T-helper 1 cell treated with Interleukin-12 subunit alpha and Interleukin-12 subunit beta and Interleukin-4 antibody, amounts not matched to agents 30 μg/mL and 1 μg/mL, for 36 hours (primary cell): ENCODE results near the gene C1orf210.
A peak's percentile ranks its signal among the peaks of the same experiment; 100 is the strongest.

Source experiments
- H3K27ac Mint-ChIP-seq: one replicate; pipeline ENCODE4 v1.8.0; 2021; ENCODE audit warnings: mild to moderate bottlenecking, mixed read lengths
- H3K27me3 Mint-ChIP-seq: one replicate; pipeline ENCODE4 v1.8.0; 2021; ENCODE audit warnings: low read depth, mixed read lengths
- H3K36me3 Mint-ChIP-seq: one replicate; pipeline ENCODE4 v1.8.0; 2021; ENCODE audit warnings: low read depth, mixed read lengths
- H3K4me1 Mint-ChIP-seq: one replicate; pipeline ENCODE4 v1.8.0; 2021; ENCODE audit warnings: low read depth, mixed read lengths
- H3K4me3 Mint-ChIP-seq: one replicate; pipeline ENCODE4 v1.8.0; 2021; ENCODE audit warnings: mild to moderate bottlenecking, moderate library complexity, mixed read lengths
- H3K9me3 Mint-ChIP-seq: one replicate; pipeline ENCODE4 v1.8.0; 2021; ENCODE audit warnings: mixed read lengths

Gene C1orf210

DNA sequence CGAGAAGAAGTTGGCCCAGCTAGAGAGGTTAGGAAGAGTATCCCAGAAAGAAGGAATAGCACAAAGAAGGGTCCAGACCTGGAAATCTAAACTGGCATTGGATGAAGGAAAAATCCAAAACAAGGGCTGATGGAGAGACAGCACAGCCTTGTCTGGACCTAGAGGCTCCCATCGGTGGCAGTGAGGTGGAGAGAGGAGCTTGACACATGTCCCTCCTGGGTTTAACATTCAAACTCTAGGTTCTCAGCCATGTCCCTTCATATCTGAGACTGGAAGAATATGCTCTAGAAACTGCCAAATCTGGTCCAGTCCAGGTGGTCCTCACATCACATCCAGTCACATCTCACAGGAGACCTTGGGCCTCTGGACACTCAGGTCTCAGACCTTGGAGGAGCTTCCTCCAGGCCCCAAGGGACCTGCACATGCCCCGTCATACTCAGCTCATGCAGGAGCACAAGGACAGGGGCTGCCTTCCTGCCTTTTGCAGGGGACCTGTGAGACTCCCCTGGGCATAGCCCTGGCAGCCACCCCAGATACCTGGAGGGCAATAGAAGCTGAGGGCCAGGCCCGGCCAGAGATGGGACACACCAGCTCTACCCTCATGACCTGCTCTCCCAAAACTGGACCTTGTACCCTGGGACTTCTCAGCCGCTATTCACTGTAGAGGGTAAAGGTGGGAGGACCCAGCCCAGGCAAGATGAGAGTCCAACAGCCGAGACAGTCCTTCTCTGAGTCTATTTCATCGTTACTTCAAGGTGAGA is 8.1 kb downstream of the C1orf210 start:
- Mint-ChIP-seq H3K27ac (no peak overlapping the region), H3K9me3 (peaks cover 6% of the 10 kb centered on the region)

DNA sequence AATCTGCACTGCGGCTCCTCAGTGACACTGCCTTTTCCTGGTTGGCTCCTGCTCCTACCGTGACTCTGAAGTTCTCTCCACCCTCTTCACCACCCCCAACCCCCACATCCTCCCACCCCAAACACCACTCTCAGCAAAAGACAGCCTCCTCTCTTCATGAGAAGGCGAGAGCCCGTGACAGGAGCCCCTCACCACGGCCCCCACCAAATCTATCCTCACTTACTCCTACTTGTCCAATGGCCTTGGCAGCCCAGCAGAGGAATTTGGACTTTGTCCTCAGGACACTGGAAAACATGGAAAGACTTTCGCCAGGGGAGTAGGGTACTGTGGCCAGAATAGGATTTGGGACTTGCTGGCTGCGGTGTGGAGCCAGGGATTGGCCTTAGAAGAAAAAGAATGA is 8.7 kb downstream of the C1orf210 start:
- peaks cover 16% of the 10 kb centered on the region for H3K4me1 Mint-ChIP-seq
- H3K27me3 Mint-ChIP-seq = peaks cover 6% of the 10 kb centered on the region
- peaks cover 6% of the 10 kb centered on the region for H3K9me3 Mint-ChIP-seq
- H3K36me3 Mint-ChIP-seq = peaks cover 4% of the 10 kb centered on the region
- no peak overlapping the region for H3K4me3 Mint-ChIP-seq
- H3K27ac Mint-ChIP-seq = no peak overlapping the region

More for the DNA sequence above, 8.1 kb downstream of the C1orf210 start:
- H3K4me1 Mint-ChIP-seq = peaks cover 13% of the 10 kb centered on the region
- peaks cover 6% of the 10 kb centered on the region for H3K27me3 Mint-ChIP-seq
- H3K36me3 Mint-ChIP-seq = peaks cover 4% of the 10 kb centered on the region
- no peak overlapping the region for H3K4me3 Mint-ChIP-seq

DNA sequence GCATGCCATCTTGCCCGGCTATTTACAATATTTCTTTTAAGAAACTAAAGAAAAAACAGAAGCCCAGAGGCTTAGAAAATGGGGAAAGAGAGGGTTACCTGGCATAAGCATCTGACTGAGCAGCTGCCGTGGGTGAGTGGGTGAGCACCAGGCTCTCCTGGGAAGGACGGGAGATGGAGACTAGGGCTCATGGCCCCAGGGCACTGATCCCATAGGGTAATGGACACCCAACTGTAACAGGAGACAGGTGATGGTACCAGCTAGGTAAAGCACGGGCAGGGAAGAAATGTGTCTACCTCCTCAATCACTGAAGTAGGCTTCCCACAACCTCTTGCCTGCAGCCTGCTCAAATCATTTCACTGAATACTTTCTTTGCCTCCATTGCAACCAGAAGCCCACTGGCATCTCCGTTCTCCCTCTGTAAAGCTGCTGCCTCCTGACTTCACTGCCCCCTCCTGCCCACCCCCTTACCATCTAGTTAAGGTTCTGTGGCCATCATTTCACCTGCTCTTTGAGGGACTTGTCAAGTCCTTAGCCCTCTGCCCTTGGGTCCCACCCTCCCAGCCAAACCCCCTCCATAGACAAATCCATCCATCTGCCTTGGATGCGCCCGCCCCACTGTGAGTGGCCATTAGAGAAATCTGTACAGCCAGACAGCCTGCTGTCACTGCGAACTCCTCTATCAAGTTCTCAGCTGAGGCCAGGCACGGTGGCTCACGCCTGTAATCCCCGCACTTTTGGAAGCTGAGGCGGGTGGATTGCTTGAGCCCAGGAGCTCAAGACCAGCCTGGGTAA is 9.4 kb downstream of the C1orf210 start:
- Mint-ChIP-seq H3K4me3 (no peak overlapping the region), H3K27ac (peak overlapping the region; percentile 43), H3K9me3 (peaks cover 6% of the 10 kb centered on the region), H3K4me1 (peaks cover 22% of the 10 kb centered on the region), H3K27me3 (peaks cover 6% of the 10 kb centered on the region), H3K36me3 (peaks cover 4% of the 10 kb centered on the region)

GRCh38 chr1:43274804-43275180 is 10.6 kb downstream of the C1orf210 start:
- Mint-ChIP-seq H3K27me3 (peaks cover under 1% of the 10 kb centered on the region), H3K4me3 (peak overlapping the region; percentile 58), H3K4me1 (peaks cover 23% of the 10 kb centered on the region), H3K27ac (peak overlapping the region; percentile 98), H3K36me3 (peaks cover 4% of the 10 kb centered on the region), H3K9me3 (peaks cover 6% of the 10 kb centered on the region)

GRCh38 chr1:43274125-43274803 is 11.1 kb downstream of the C1orf210 start:
- H3K27me3 Mint-ChIP-seq = peaks cover 4% of the 10 kb centered on the region
- peaks cover 4% of the 10 kb centered on the region for H3K36me3 Mint-ChIP-seq
- H3K4me3 Mint-ChIP-seq = peak overlapping the region; percentile 58
- peaks cover 6% of the 10 kb centered on the region for H3K9me3 Mint-ChIP-seq
- H3K27ac Mint-ChIP-seq = peak overlapping the region; percentile 98
- H3K4me1 Mint-ChIP-seq = peaks cover 23% of the 10 kb centered on the region

- peak overlapping the region; percentile 65 for H3K27ac Mint-ChIP-seq
- H3K4me1 Mint-ChIP-seq = peaks cover 23% of the 10 kb centered on the region
- H3K27me3 Mint-ChIP-seq = peaks cover 6% of the 10 kb centered on the region
- H3K9me3 Mint-ChIP-seq = peaks cover 6% of the 10 kb centered on the region
- H3K36me3 Mint-ChIP-seq = peaks cover 4% of the 10 kb centered on the region
- no peak overlapping the region for H3K4me3 Mint-ChIP-seq
Measured at GRCh38 chr1:43273708-43274107, 11.7 kb downstream of the C1orf210 start.

DNA sequence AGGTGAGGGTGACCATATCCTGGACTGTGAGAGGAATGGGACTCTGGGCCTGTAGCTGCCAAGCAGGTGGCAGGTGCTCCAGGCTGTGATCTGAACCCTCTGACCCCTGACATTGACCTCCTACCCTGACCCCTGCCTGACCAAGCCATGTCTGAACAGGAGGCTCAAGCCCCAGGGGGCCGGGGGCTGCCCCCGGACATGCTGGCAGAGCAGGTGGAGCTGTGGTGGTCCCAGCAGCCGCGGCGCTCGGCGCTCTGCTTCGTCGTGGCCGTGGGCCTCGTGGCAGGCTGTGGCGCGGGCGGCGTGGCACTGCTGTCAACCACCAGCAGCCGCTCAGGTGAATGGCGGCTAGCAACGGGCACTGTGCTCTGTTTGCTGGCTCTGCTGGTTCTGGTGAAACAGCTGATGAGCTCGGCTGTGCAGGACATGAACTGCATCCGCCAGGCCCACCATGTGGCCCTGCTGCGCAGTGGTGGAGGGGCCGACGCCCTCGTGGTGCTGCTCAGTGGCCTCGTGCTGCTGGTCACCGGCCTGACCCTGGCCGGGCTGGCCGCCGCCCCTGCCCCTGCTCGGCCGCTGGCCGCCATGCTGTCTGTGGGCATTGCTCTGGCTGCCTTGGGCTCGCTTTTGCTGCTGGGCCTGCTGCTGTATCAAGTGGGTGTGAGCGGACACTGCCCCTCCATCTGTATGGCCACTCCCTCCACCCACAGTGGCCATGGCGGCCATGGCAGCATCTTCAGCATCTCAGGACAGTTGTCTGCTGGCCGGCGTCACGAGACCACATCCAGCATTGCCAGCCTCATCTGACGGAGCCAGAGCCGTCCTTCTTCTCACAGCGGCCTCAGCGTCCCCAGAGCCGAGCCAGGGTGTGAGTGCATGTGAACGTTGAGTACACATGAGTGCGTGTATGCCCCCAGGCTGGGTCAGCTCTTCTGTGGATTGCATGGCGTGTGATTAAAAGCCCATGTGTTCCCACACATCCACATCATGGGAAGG is 12.5 kb downstream of the C1orf210 start:
- Mint-ChIP-seq H3K4me3 (no peak overlapping the region), H3K36me3 (peaks cover 4% of the 10 kb centered on the region), H3K4me1 (peaks cover 23% of the 10 kb centered on the region), H3K27ac (no peak overlapping the region), H3K27me3 (peaks cover 6% of the 10 kb centered on the region), H3K9me3 (peaks cover 6% of the 10 kb centered on the region)

- Mint-ChIP-seq H3K4me1 (peaks cover 23% of the 10 kb centered on the region), H3K27me3 (peaks cover 6% of the 10 kb centered on the region), H3K36me3 (peaks cover 4% of the 10 kb centered on the region), H3K27ac (no peak overlapping the region), H3K9me3 (peaks cover 6% of the 10 kb centered on the region), H3K4me3 (no peak overlapping the region)
Measured at GRCh38 chr1:43272161-43272560, 13.2 kb downstream of the C1orf210 start.

- Mint-ChIP-seq H3K36me3 (peaks cover 4% of the 10 kb centered on the region), H3K4me1 (peaks cover 23% of the 10 kb centered on the region), H3K4me3 (no peak overlapping the region), H3K27me3 (peaks cover 9% of the 10 kb centered on the region), H3K27ac (peak overlapping the region; percentile 23), H3K9me3 (peaks cover 6% of the 10 kb centered on the region)
Measured at GRCh38 chr1:43271186-43272118, 13.9 kb downstream of the C1orf210 start.

DNA sequence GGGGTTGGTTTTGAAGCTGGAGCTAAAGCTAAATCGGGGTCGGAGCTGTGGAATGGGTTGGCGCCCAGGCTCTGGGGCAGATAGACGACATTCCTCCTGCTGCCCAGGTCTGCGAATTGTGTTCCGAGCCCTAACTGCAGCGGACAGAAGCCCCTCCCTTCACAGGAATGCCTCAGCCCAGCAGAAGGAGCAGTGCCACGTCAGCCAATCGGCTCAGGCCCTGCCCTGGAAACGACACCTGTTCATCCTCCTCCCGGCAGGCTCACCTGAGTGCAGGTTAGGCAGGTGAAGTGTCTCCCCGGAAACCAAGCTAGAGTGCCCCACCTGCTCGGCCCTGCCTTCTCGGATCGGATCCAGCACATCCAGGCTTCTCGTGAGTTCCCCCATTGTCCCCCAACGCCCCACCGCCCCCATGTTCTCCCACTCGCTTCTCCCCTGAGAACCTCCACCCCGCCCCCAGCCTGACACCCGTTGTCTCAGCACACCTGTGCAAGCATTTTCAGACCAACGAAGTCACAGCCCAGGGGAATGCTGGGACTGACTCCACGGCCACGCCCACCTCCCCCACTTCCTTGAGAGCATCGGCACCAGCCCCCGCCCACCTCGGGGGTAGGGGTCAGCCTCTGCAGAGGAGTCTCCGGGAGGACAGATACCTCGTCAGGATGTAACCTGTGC is 14.8 kb downstream of the C1orf210 start:
- no peak overlapping the region for H3K4me3 Mint-ChIP-seq
- peaks cover 6% of the 10 kb centered on the region for H3K9me3 Mint-ChIP-seq
- H3K4me1 Mint-ChIP-seq = peaks cover 23% of the 10 kb centered on the region
- H3K27me3 Mint-ChIP-seq = peaks cover 9% of the 10 kb centered on the region
- peaks cover 4% of the 10 kb centered on the region for H3K36me3 Mint-ChIP-seq
- no peak overlapping the region for H3K27ac Mint-ChIP-seq

- H3K4me3 Mint-ChIP-seq = no peak within 1 kb of the TSS
- H3K4me1 Mint-ChIP-seq = peaks cover 16% of the 10 kb centered on the region
- H3K9me3 Mint-ChIP-seq = peaks cover 6% of the 10 kb centered on the region
- peak within 1 kb of the TSS; percentile 56 for H3K27ac Mint-ChIP-seq
- H3K36me3 Mint-ChIP-seq = peaks cover 4% of the 10 kb centered on the region
- H3K27me3 Mint-ChIP-seq = peaks cover 9% of the 10 kb centered on the region
Measured at GRCh38 chr1:43269627-43270375, 15.6 kb downstream of the C1orf210 start, which contains the start of gene TMEM125. TMEM125 (plus strand) TSS chr1:43269983; CDS start chr1:43272723, 2,740 bp downstream.
